IPS-15b (cell line): ENCODE measurements around the gene SYNJ1.
"Not testable (repeated sequence)": the region's sequence is repeated elsewhere in the genome, so short reads cannot be mapped to it uniquely, and the experiment has no call there.

Source experiments
- H3K27me3 ChIP-seq: one replicate; pipeline ENCODE4 v1.6.1; 2013; ENCODE audit warnings: low read length; ENCODE audit not compliant: control insufficient read depth, insufficient read depth
- H3K36me3 ChIP-seq: one replicate; pipeline ENCODE4 v1.6.1; 2013; ENCODE audit warnings: low read length; ENCODE audit not compliant: control insufficient read depth, insufficient read depth
- H3K4me1 ChIP-seq: one replicate; pipeline ENCODE4 v1.6.1; 2013; ENCODE audit warnings: mild to moderate bottlenecking, low read length; ENCODE audit not compliant: control insufficient read depth, insufficient read depth
- H3K4me3 ChIP-seq: one replicate; pipeline ENCODE4 v1.5.1; 2013; ENCODE audit warnings: low read depth, low read length
- H3K9ac ChIP-seq: one replicate; pipeline ENCODE4 v1.6.1; 2013; ENCODE audit warnings: low read depth, mild to moderate bottlenecking, low read length
- H3K9me3 ChIP-seq: one replicate; pipeline ENCODE4 v1.6.1; 2013; ENCODE audit warnings: mild to moderate bottlenecking, low read length; ENCODE audit not compliant: control insufficient read depth, insufficient read depth

The SYNJ1 gene

GRCh38 chr21:32753818-32754585 lies 26.2 kb upstream of the SYNJ1 start:
- Histone ChIP-seq H3K27me3 (no peaks in the 10 kb centered on the region), H3K4me1 (peaks cover 3% of the 10 kb centered on the region), H3K9ac (no peak overlapping the region), H3K36me3 (peaks cover 20% of the 10 kb centered on the region), H3K4me3 (no peak overlapping the region), H3K9me3 (no peaks in the 10 kb centered on the region)

- Histone ChIP-seq H3K9me3 (no peaks in the 10 kb centered on the region), H3K36me3 (peaks cover 24% of the 10 kb centered on the region), H3K27me3 (no peaks in the 10 kb centered on the region), H3K9ac (no peak overlapping the region), H3K4me1 (peaks cover 3% of the 10 kb centered on the region), H3K4me3 (no peak overlapping the region)
These were observed 22.6 kb upstream of the SYNJ1 start for GRCh38 chr21:32750405-32750804.

- no peak overlapping the region for H3K9ac ChIP-seq
- H3K36me3 ChIP-seq, result peaks cover 24% of the 10 kb centered on the region
- H3K27me3 ChIP-seq, result no peaks in the 10 kb centered on the region
- H3K4me1 ChIP-seq, result peaks cover 3% of the 10 kb centered on the region
- H3K9me3 ChIP-seq, result no peaks in the 10 kb centered on the region
- H3K4me3 ChIP-seq, result no peak overlapping the region
These were observed 21.8 kb upstream of the SYNJ1 start for GRCh38 chr21:32749662-32750061.

- Histone ChIP-seq H3K9me3 (no peaks in the 10 kb centered on the region), H3K4me3 (no peak overlapping the region), H3K9ac (no peak overlapping the region), H3K27me3 (no peaks in the 10 kb centered on the region), H3K4me1 (no peaks in the 10 kb centered on the region), H3K36me3 (peaks cover 33% of the 10 kb centered on the region)
These were observed 20.7 kb upstream of the SYNJ1 start for GRCh38 chr21:32748529-32748928.

- H3K4me3 ChIP-seq, result no peak overlapping the region
- H3K4me1 ChIP-seq, result no peaks in the 10 kb centered on the region
- no peaks in the 10 kb centered on the region for H3K9me3 ChIP-seq
- peaks cover 33% of the 10 kb centered on the region for H3K36me3 ChIP-seq
- H3K27me3 ChIP-seq, result no peaks in the 10 kb centered on the region
- no peak overlapping the region for H3K9ac ChIP-seq
These were observed 19.6 kb upstream of the SYNJ1 start for GRCh38 chr21:32747396-32747795.

- H3K9me3 ChIP-seq, H3K4me3 ChIP-seq, H3K9ac ChIP-seq, H3K27me3 ChIP-seq, H3K4me1 ChIP-seq: not testable (repeated sequence)
- peaks cover 36% of the 10 kb centered on the region for H3K36me3 ChIP-seq
These were observed 18.9 kb upstream of the SYNJ1 start for GRCh38 chr21:32746711-32747110.

- H3K27me3 ChIP-seq, result no peaks in the 10 kb centered on the region
- H3K36me3 ChIP-seq, result peaks cover 16% of the 10 kb centered on the region
- H3K9me3 ChIP-seq, result no peaks in the 10 kb centered on the region
- no peak overlapping the region for H3K9ac ChIP-seq
- H3K4me1 ChIP-seq, result no peaks in the 10 kb centered on the region
- H3K4me3 ChIP-seq, result no peak overlapping the region
These were observed 14.6 kb upstream of the SYNJ1 start for GRCh38 chr21:32742396-32742795.

- peaks cover 6% of the 10 kb centered on the region for H3K4me1 ChIP-seq
- H3K9ac ChIP-seq, result no peak overlapping the region
- H3K9me3 ChIP-seq, result no peaks in the 10 kb centered on the region
- H3K27me3 ChIP-seq, result no peaks in the 10 kb centered on the region
- peaks cover 13% of the 10 kb centered on the region for H3K36me3 ChIP-seq
- H3K4me3 ChIP-seq, result no peak overlapping the region
These were observed 13.5 kb upstream of the SYNJ1 start for GRCh38 chr21:32741336-32741735.

- Histone ChIP-seq H3K4me1 (peaks cover 13% of the 10 kb centered on the region), H3K4me3 (no peak overlapping the region), H3K9ac (no peak overlapping the region), H3K36me3 (peaks cover 13% of the 10 kb centered on the region), H3K9me3 (no peaks in the 10 kb centered on the region), H3K27me3 (no peaks in the 10 kb centered on the region)
These were observed 12.1 kb upstream of the SYNJ1 start for GRCh38 chr21:32739946-32740345.

GRCh38 chr21:32736083-32736482 lies 8.3 kb upstream of the SYNJ1 start:
- H3K9me3 ChIP-seq, H3K36me3 ChIP-seq, H3K9ac ChIP-seq, H3K4me3 ChIP-seq, H3K27me3 ChIP-seq: not testable (repeated sequence)
- peaks cover 22% of the 10 kb centered on the region for H3K4me1 ChIP-seq

- Histone ChIP-seq H3K4me1 (peaks cover 22% of the 10 kb centered on the region), H3K27me3 (no peaks in the 10 kb centered on the region), H3K4me3 (no peak overlapping the region), H3K9ac (no peak overlapping the region), H3K9me3 (no peaks in the 10 kb centered on the region), H3K36me3 (no peaks in the 10 kb centered on the region)
These were observed 7.7 kb upstream of the SYNJ1 start for GRCh38 chr21:32735524-32735923.

- Histone ChIP-seq H3K4me3 (no peak overlapping the region), H3K36me3 (no peaks in the 10 kb centered on the region), H3K4me1 (peaks cover 22% of the 10 kb centered on the region), H3K27me3 (no peaks in the 10 kb centered on the region), H3K9ac (no peak overlapping the region), H3K9me3 (no peaks in the 10 kb centered on the region)
These were observed 6.3 kb upstream of the SYNJ1 start for GRCh38 chr21:32733990-32734613.
